ENCODE data around the gene ZDHHC14.

- TF ChIP-seq CTCF (IDR thresholded peaks at IDR 0.05): no peak
- TF ChIP-seq POLR2A (IDR thresholded peaks at IDR 0.05): no peak
Measured at GRCh38 chr6:157484181-157484580, 103.2 kb downstream of the ZDHHC14 start.

Data from Peyer's patch (tissue), 4 donors.